ENCODE data around the gene NOM1.

The NOM1 gene

DNA sequence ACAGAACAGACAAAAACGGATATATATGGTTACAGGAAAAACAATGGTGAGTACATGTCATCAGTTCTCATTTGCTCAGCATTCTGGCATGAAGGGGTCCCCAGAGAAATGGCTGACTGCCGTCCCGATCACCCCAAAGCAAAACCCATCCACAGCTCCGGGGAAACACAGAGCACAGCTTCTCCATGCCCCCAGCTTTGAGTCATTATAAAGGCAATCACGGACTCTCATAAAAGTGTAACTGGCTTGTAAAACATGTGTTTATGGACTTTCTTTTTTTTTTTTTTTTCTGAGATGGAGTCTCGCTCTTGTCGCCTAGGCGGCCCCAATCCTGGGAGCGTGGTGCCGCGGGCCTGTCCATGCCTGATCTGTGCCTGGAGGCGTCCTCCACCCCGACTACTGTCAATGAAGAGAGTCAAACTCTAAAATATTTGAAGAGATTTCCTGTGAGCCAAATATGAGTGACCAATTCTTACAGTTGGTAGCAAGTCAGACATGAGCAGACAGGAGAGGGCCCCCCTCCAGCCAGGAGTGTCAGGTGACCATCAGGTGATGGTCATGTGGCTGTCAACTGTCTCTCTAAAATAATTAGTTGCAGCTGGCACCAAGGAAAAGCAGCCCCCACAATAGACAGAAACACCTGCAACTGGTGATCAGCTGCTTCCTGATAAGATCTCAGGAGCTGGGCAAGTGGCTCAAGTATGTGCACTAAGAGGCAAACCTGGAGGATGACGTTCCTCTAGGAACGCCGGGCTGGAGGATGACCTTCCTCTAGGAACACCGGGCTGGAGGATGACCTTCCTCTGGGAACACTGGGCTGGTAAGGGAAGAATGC is 21.7 kb upstream of the NOM1 start:
- no peak overlapping the region for H3K27ac ChIP-seq (ENCODE audit: low read length)
- peaks cover 2% of the 10 kb centered on the region; the same call in 1 of the 2 replicates for H3F3A ChIP-seq (ENCODE audit: insufficient read depth, low read length)
- TF ChIP-seq, protein P1, sequence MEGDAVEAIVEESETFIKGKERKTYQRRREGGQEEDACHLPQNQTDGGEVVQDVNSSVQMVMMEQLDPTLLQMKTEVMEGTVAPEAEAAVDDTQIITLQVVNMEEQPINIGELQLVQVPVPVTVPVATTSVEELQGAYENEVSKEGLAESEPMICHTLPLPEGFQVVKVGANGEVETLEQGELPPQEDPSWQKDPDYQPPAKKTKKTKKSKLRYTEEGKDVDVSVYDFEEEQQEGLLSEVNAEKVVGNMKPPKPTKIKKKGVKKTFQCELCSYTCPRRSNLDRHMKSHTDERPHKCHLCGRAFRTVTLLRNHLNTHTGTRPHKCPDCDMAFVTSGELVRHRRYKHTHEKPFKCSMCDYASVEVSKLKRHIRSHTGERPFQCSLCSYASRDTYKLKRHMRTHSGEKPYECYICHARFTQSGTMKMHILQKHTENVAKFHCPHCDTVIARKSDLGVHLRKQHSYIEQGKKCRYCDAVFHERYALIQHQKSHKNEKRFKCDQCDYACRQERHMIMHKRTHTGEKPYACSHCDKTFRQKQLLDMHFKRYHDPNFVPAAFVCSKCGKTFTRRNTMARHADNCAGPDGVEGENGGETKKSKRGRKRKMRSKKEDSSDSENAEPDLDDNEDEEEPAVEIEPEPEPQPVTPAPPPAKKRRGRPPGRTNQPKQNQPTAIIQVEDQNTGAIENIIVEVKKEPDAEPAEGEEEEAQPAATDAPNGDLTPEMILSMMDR (IDR thresholded peaks at IDR 0.05; ENCODE audit: low read length), result no peak
- TF ChIP-seq EZH2 (optimal IDR thresholded peaks at IDR 0.05; ENCODE audit: low read depth, low read length) (no peak), EZH2phosphoT487 (IDR thresholded peaks at IDR 0.05; ENCODE audit: low read length) (no peak)
- no peak overlapping the region for H3K9ac ChIP-seq (ENCODE audit: low read length)
- no peaks in the 10 kb centered on the region for H3K9me3 ChIP-seq (replicated peaks; ENCODE audit: insufficient read depth, low read length)
- no peaks in the 10 kb centered on the region for H3K36me3 ChIP-seq (replicated peaks; ENCODE audit: insufficient read depth, low read length)
- no peaks in the 10 kb centered on the region for H3K79me2 ChIP-seq (ENCODE audit: low read length)
- H3K4me3 ChIP-seq (ENCODE audit: low read length), result no peak overlapping the region
- H4K20me1 ChIP-seq (ENCODE audit: insufficient read depth, low read length), result no peaks in the 10 kb centered on the region
- H3K9me2 ChIP-seq (replicated peaks; ENCODE audit: insufficient read depth, low read length), result no peaks in the 10 kb centered on the region
- no peak overlapping the region for H3K4me2 ChIP-seq (ENCODE audit: low read depth, low read length)
- no peak for DNase-seq
- H3K27me3 ChIP-seq (replicated peaks; ENCODE audit: insufficient read depth, low read length), result no peaks in the 10 kb centered on the region
- H2AFZ ChIP-seq (ENCODE audit: low read length), result 0 out of 2 replicates have a peak overlapping the region, but pooled peaks have one; percentile 6
- H3K4me1 ChIP-seq (ENCODE audit: low read length), result peaks cover 15% of the 10 kb centered on the region

DNA sequence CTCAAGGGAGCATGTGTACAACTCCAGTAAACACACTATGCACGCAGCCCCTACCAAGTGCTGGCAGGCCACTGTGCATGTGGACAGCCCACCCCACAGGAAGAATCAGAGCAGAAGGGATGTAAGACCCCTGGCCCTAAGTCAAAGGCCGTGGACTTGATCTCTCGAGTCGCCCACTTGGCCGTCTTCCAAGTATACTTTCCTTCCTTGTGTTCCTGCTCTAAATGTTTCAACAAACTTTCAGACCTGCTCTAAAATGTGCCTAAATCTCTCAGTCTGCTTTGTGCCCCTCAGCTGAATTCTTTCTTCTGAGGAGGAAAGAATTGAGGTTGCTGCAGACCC is 21.1 kb upstream of the NOM1 start:
- Histone ChIP-seq H2AFZ (ENCODE audit: low read length) (no peak overlapping the region), H3K27me3 (replicated peaks; ENCODE audit: insufficient read depth, low read length) (no peaks in the 10 kb centered on the region), H3K9me3 (replicated peaks; ENCODE audit: insufficient read depth, low read length) (no peaks in the 10 kb centered on the region), H4K20me1 (ENCODE audit: insufficient read depth, low read length) (no peaks in the 10 kb centered on the region), H3K27ac (ENCODE audit: low read length) (no peak overlapping the region), H3K4me3 (ENCODE audit: low read length) (no peak overlapping the region), H3K4me2 (ENCODE audit: low read depth, low read length) (no peak overlapping the region), H3K36me3 (replicated peaks; ENCODE audit: insufficient read depth, low read length) (no peaks in the 10 kb centered on the region), H3K4me1 (ENCODE audit: low read length) (peaks cover 14% of the 10 kb centered on the region), H3K9me2 (replicated peaks; ENCODE audit: insufficient read depth, low read length) (no peaks in the 10 kb centered on the region), H3F3A (ENCODE audit: insufficient read depth, low read length) (peaks cover 1% of the 10 kb centered on the region; the same call in 1 of the 2 replicates), H3K9ac (ENCODE audit: low read length) (no peak overlapping the region), H3K79me2 (ENCODE audit: low read length) (no peaks in the 10 kb centered on the region)
- no peak for DNase-seq
- TF ChIP-seq EZH2 (optimal IDR thresholded peaks at IDR 0.05; ENCODE audit: low read depth, low read length), result no peak
- TF ChIP-seq EZH2phosphoT487 (IDR thresholded peaks at IDR 0.05; ENCODE audit: low read length), result no peak
- TF ChIP-seq, protein P1 (IDR thresholded peaks at IDR 0.05; ENCODE audit: low read length), result no peak

DNA sequence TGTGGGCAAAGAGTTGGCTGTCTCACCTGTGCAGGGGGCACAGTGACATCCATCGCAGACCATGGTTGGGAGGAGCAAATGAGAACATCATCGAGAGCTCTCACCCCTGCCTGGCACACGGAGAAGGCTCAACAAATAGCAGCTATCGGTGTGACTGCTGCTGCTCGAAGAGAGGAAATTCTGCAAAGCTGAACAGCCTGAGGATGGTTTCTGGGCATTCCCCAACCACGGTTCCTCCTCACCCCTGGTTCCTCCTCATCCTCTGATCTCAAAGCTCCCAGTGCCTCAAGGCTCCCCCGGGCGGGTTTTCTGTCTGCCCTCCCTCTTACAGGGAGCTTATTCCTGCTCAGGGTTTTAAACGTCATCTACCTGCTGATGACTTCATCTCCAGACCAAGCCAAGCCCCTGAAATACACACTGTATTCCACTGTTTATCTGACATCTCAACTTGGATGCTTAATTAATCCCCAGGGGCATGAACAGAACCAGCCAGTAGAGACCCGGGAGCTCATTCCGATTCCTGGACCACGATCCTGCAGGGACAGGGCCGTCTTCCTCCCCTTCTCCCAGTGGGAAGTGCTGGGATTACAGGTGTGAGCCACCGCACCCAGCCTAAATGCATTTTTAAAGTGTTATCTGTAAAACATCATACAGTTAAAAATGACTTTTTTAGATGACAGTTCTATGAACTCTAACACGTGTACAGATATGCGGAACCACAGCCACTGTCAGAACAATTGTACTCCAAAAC is 19.5 kb upstream of the NOM1 start:
- no peaks in the 10 kb centered on the region for H3K9me2 ChIP-seq (replicated peaks; ENCODE audit: insufficient read depth, low read length)
- no peaks in the 10 kb centered on the region for H3K36me3 ChIP-seq (replicated peaks; ENCODE audit: insufficient read depth, low read length)
- no peaks in the 10 kb centered on the region for H3K9me3 ChIP-seq (replicated peaks; ENCODE audit: insufficient read depth, low read length)
- no peak overlapping the region for H3K27ac ChIP-seq (ENCODE audit: low read length)
- no peaks in the 10 kb centered on the region for H3F3A ChIP-seq (ENCODE audit: insufficient read depth, low read length)
- no peak for TF ChIP-seq EZH2phosphoT487 (IDR thresholded peaks at IDR 0.05; ENCODE audit: low read length)
- TF ChIP-seq, protein P1 (IDR thresholded peaks at IDR 0.05; ENCODE audit: low read length), result no peak
- no peak for TF ChIP-seq EZH2 (optimal IDR thresholded peaks at IDR 0.05; ENCODE audit: low read depth, low read length)
- H3K9ac ChIP-seq (ENCODE audit: low read length), result no peak overlapping the region
- no peak overlapping the region for H3K4me3 ChIP-seq (ENCODE audit: low read length)
- peaks cover 13% of the 10 kb centered on the region for H3K4me1 ChIP-seq (ENCODE audit: low read length)
- no peaks in the 10 kb centered on the region for H4K20me1 ChIP-seq (ENCODE audit: insufficient read depth, low read length)
- H2AFZ ChIP-seq (ENCODE audit: low read length), result no peak overlapping the region
- DNase-seq, result no peak
- no peaks in the 10 kb centered on the region for H3K27me3 ChIP-seq (replicated peaks; ENCODE audit: insufficient read depth, low read length)
- no peaks in the 10 kb centered on the region for H3K79me2 ChIP-seq (ENCODE audit: low read length)
- H3K4me2 ChIP-seq (ENCODE audit: low read depth, low read length), result no peak overlapping the region
